WTC11 (cell line): ENCODE data around the gene ID2. TPM values are rescaled to one million over a fixed set of nuclear protein-coding genes. Genes with fewer than 3 reads are reported as not detected.

Experiments used
- ATAC-seq: fragments of 200-7000 bp; cut with Tn5 transposase; 2 replicates; pipeline ENCODE4 v1.10.0; 2021; ENCODE audit warnings: mild to moderate bottlenecking, moderate library complexity
- CTCF ChIA-PET: fragments of 300-600 bp; sonication (Branson Sonifier 250); formaldehyde crosslinking; loops from one replicate; lab custom pipeline; 2021; ENCODE audit warnings: antibody characterized with exemption; lab: Charles Lee
- POLR2A ChIA-PET: fragments of 350-600 bp; sonication (Branson Sonifier 250); formaldehyde crosslinking; loops from one replicate; lab custom pipeline; 2021; ENCODE audit warnings: antibody characterized with exemption; lab: Charles Lee
- DNase-seq: peaks from one replicate; pipeline ENCODE4 v3.0.0; 2021; ENCODE audit warnings: low spot score
- H3K27ac Mint-ChIP-seq: 2 replicates; pipeline ENCODE4 v1.8.0; 2021; ENCODE audit warnings: mixed read lengths
- H3K27me3 Mint-ChIP-seq: 2 replicates; pipeline ENCODE4 v1.8.0; 2021; ENCODE audit warnings: low read depth, mild to moderate bottlenecking, moderate library complexity, mixed read lengths
- H3K36me3 Mint-ChIP-seq: 2 replicates; pipeline ENCODE4 v1.8.0; 2021; ENCODE audit warnings: mixed read lengths
- H3K4me1 Mint-ChIP-seq: 2 replicates; pipeline ENCODE4 v1.8.0; 2022; ENCODE audit warnings: mixed read lengths
- H3K4me3 Mint-ChIP-seq: 2 replicates; pipeline ENCODE4 v1.8.0; 2021; ENCODE audit warnings: mild to moderate bottlenecking, moderate library complexity, mixed read lengths
- H3K9me3 Mint-ChIP-seq: 2 replicates; pipeline ENCODE4 v1.8.0; 2021; ENCODE audit warnings: mixed read lengths
- AR ChIP-seq: fragments of 250-450 bp; sonication (Bioruptor Pico); IDR thresholded peaks from 2 replicates; pipeline ENCODE4 v1.9.0; 2021; ENCODE audit warnings: mild to moderate bottlenecking
- ATF6 ChIP-seq: sonication (generic); formaldehyde crosslinking; IDR thresholded peaks from 2 replicates; pipeline ENCODE4 v1.8.1; 2023; ENCODE audit warnings: mild to moderate bottlenecking, missing genetic modification reagents
- CREM ChIP-seq: sonication (generic); formaldehyde crosslinking; IDR thresholded peaks from 2 replicates; pipeline ENCODE4 v1.8.1; 2022; ENCODE audit warnings: mild to moderate bottlenecking, missing genetic modification reagents, moderate library complexity
- ELF4 ChIP-seq: sonication (generic); formaldehyde crosslinking; IDR thresholded peaks from 2 replicates; pipeline ENCODE4 v1.8.1; 2022; ENCODE audit warnings: low read depth, mild to moderate bottlenecking, moderate library complexity, missing genetic modification reagents
- FOXJ3 ChIP-seq: sonication (generic); formaldehyde crosslinking; IDR thresholded peaks from 2 replicates; pipeline ENCODE4 v1.9.0; 2021; ENCODE audit warnings: missing genetic modification reagents, mild to moderate bottlenecking, borderline replicate concordance
- GABPB1 ChIP-seq: sonication (generic); formaldehyde crosslinking; IDR thresholded peaks from 2 replicates; pipeline ENCODE4 v1.8.1; 2023; ENCODE audit warnings: mild to moderate bottlenecking, missing genetic modification reagents
- HMGA2 ChIP-seq: fragments of 250-450 bp; sonication (Bioruptor Pico); IDR thresholded peaks from 2 replicates; pipeline ENCODE4 v1.4.0; 2021; ENCODE audit warnings: mild to moderate bottlenecking, moderate library complexity
- HMGXB4 ChIP-seq: sonication (generic); formaldehyde crosslinking; IDR thresholded peaks from 2 replicates; pipeline ENCODE4 v1.8.1; 2023; ENCODE audit warnings: mild to moderate bottlenecking, moderate library complexity, missing genetic modification reagents
- JAZF1 ChIP-seq: fragments of 250-450 bp; sonication (Bioruptor Pico); IDR thresholded peaks from 2 replicates; pipeline ENCODE4 v1.9.0; 2021; ENCODE audit warnings: moderate library complexity, mild to moderate bottlenecking, inconsistent platforms
- MYBL2 ChIP-seq: sonication (generic); formaldehyde crosslinking; IDR thresholded peaks from 2 replicates; pipeline ENCODE4 v1.8.1; 2023; ENCODE audit warnings: mild to moderate bottlenecking, moderate library complexity, missing genetic modification reagents
- NFATC4 ChIP-seq: fragments of 250-450 bp; sonication (Bioruptor Pico); IDR thresholded peaks from 2 replicates; pipeline ENCODE4 v1.9.0; 2021; ENCODE audit warnings: mild to moderate bottlenecking
- NR2C2 ChIP-seq: sonication (generic); formaldehyde crosslinking; IDR thresholded peaks from 2 replicates; pipeline ENCODE4 v1.8.0; 2022; ENCODE audit warnings: mild to moderate bottlenecking, missing genetic modification reagents
- RELA ChIP-seq: sonication (generic); formaldehyde crosslinking; IDR thresholded peaks from 2 replicates; pipeline ENCODE4 v1.8.1; 2022; ENCODE audit warnings: missing genetic modification reagents, mild to moderate bottlenecking, borderline replicate concordance
- TEAD1 ChIP-seq: sonication (generic); formaldehyde crosslinking; IDR thresholded peaks from 2 replicates; pipeline ENCODE4 v1.8.0; 2022; ENCODE audit warnings: mild to moderate bottlenecking, missing genetic modification reagents
- TP53 ChIP-seq: sonication (generic); formaldehyde crosslinking; IDR thresholded peaks from 2 replicates; pipeline ENCODE4 v1.8.1; 2023; ENCODE audit warnings: mild to moderate bottlenecking, missing genetic modification reagents
- USF2 ChIP-seq: sonication (generic); formaldehyde crosslinking; IDR thresholded peaks from 2 replicates; pipeline ENCODE4 v1.8.1; 2023; ENCODE audit warnings: mild to moderate bottlenecking, missing genetic modification reagents, moderate library complexity
- ZBTB21 ChIP-seq: sonication (generic); formaldehyde crosslinking; IDR thresholded peaks from 2 replicates; pipeline ENCODE4 v1.8.1; 2023; ENCODE audit warnings: mild to moderate bottlenecking, missing genetic modification reagents, borderline replicate concordance
- total RNA-seq: library from RNA; stranded (reverse); gene quantifications from 3 replicates; pipeline ENCODE4 v1.2.3, GENCODE V29; 2021
- TF ChIP-seq, protein P1 (sequence below): sonication (generic); formaldehyde crosslinking; IDR thresholded peaks from 2 replicates; pipeline ENCODE4 v1.8.1; 2022; ENCODE audit warnings: low read depth, mild to moderate bottlenecking, moderate library complexity, missing genetic modification reagents, borderline replicate concordance
- TF ChIP-seq, protein P2 (sequence below): sonication (generic); formaldehyde crosslinking; conservative IDR thresholded peaks from 2 replicates; pipeline ENCODE4 v1.8.1; 2022; ENCODE audit warnings: mild to moderate bottlenecking, missing genetic modification reagents

ID2 gene
- total RNA-seq, 1 experiment from 2014 or later: 38.6 TPM

- ChIA-PET POLR2A (no interaction called here), CTCF (no interaction called here)
- ATAC-seq (no peak), DNase-seq (no peak)
- H3K27me3 Mint-ChIP-seq: no peaks in the 10 kb centered on the region
- H3K4me3 Mint-ChIP-seq: no peak overlapping the region
- TF ChIP-seq ZBTB21 (CRISPR knock-in tag) (no peak), RELA (CRISPR knock-in tag) (no peak), GABPB1 (CRISPR knock-in tag) (no peak), HMGA2 (CRISPR knock-in tag) (no peak), HMGXB4 (CRISPR knock-in tag) (no peak), TP53 (no peak), TEAD1 (no peak), ELF4 (CRISPR knock-in tag) (no peak), USF2 (CRISPR knock-in tag) (no peak), MYBL2 (CRISPR knock-in tag) (no peak), NFATC4 (CRISPR knock-in tag) (no peak), FOXJ3 (CRISPR knock-in tag) (no peak), AR (CRISPR knock-in tag) (no peak), NR2C2 (no peak), JAZF1 (no peak), CREM (CRISPR knock-in tag) (no peak), ATF6 (CRISPR knock-in tag) (no peak)
- TF ChIP-seq, protein P1, sequence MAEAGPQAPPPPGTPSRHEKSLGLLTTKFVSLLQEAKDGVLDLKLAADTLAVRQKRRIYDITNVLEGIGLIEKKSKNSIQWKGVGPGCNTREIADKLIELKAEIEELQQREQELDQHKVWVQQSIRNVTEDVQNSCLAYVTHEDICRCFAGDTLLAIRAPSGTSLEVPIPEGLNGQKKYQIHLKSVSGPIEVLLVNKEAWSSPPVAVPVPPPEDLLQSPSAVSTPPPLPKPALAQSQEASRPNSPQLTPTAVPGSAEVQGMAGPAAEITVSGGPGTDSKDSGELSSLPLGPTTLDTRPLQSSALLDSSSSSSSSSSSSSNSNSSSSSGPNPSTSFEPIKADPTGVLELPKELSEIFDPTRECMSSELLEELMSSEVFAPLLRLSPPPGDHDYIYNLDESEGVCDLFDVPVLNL (CRISPR knock-in tag): no peak
- TF ChIP-seq, protein P2, sequence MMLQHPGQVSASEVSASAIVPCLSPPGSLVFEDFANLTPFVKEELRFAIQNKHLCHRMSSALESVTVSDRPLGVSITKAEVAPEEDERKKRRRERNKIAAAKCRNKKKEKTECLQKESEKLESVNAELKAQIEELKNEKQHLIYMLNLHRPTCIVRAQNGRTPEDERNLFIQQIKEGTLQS (CRISPR knock-in tag): no peak
- no peaks in the 10 kb centered on the region for H3K9me3 Mint-ChIP-seq
- no peaks in the 10 kb centered on the region for H3K4me1 Mint-ChIP-seq
- H3K27ac Mint-ChIP-seq: no peak overlapping the region
- H3K36me3 Mint-ChIP-seq: no peaks in the 10 kb centered on the region
These were observed 41.1 kb downstream of the ID2 start for GRCh38 chr2:8722986-8723385.
